GM23338 (cell line): ENCODE data around the gene ERMP1. TPM values are rescaled to one million over a fixed set of nuclear protein-coding genes. Genes with fewer than 3 reads are reported as not detected.
"Not testable (repeated sequence)": the region's sequence is repeated elsewhere in the genome, so short reads cannot be mapped to it uniquely, and the experiment has no call there.

Source experiments
- ATAC-seq: fragments of 200-7000 bp; cut with Tn5 transposase; 3 replicates; pipeline ENCODE4 v1.9.1; 2020
- DNase-seq: peaks from one replicate; pipeline ENCODE4 v3.0.0-alpha.2; 2015; ENCODE audit warnings: low spot score
- H2AFZ ChIP-seq: fragments of 200-600 bp; sonication (generic); 2 replicates; pipeline ENCODE4 v1.8.0; 2016; ENCODE audit warnings: antibody characterized with exemption, mild to moderate bottlenecking, moderate library complexity
- H3F3A ChIP-seq: fragments of 200-600 bp; sonication (generic); replicated peaks from 2 replicates; pipeline ENCODE4 v1.8.0; 2017; ENCODE audit warnings: antibody characterized with exemption, mixed run types, low read depth
- H3K27ac ChIP-seq: fragments of 200-600 bp; sonication (generic); 2 replicates; pipeline ENCODE4 v1.6.1; 2016; ENCODE audit warnings: low read depth
- H3K27me3 ChIP-seq: fragments of 200-600 bp; sonication (generic); 2 replicates; pipeline ENCODE4 v1.8.0; 2016; ENCODE audit warnings: mild to moderate bottlenecking, mixed run types, moderate library complexity; ENCODE audit not compliant: insufficient read depth
- H3K36me3 ChIP-seq: fragments of 200-600 bp; sonication (generic); 2 replicates; pipeline ENCODE4 v1.8.0; 2016; ENCODE audit warnings: mild to moderate bottlenecking; ENCODE audit not compliant: insufficient read depth
- H3K4me1 ChIP-seq: fragments of 200-600 bp; sonication (generic); 2 replicates; pipeline ENCODE4 v1.8.0; 2016; ENCODE audit warnings: mild to moderate bottlenecking, moderate library complexity; ENCODE audit not compliant: insufficient read depth
- H3K4me2 ChIP-seq: fragments of 200-600 bp; sonication (generic); 2 replicates; pipeline ENCODE4 v1.7.1; 2017; ENCODE audit warnings: mixed run types
- H3K4me3 ChIP-seq: fragments of 200-600 bp; sonication (generic); 2 replicates; pipeline ENCODE4 v1.6.1; 2016; ENCODE audit warnings: mixed run types
- H3K79me2 ChIP-seq: fragments of 200-600 bp; sonication (generic); replicated peaks from 2 replicates; pipeline ENCODE4 v1.8.0; 2017; ENCODE audit warnings: mild to moderate bottlenecking; ENCODE audit not compliant: insufficient read depth
- H3K9me2 ChIP-seq: fragments of 200-600 bp; sonication (generic); 2 replicates; pipeline ENCODE4 v1.8.0; 2017; ENCODE audit not compliant: insufficient read depth
- H4K20me1 ChIP-seq: fragments of 200-600 bp; sonication (generic); replicated peaks from 2 replicates; pipeline ENCODE4 v1.8.0; 2017; ENCODE audit warnings: mild to moderate bottlenecking; ENCODE audit not compliant: insufficient read depth
- H3K27ac Mint-ChIP-seq: 2 replicates; pipeline ENCODE4 v1.8.0; 2020; ENCODE audit warnings: inconsistent platforms, mild to moderate bottlenecking, moderate library complexity, mixed read lengths
- H3K27me3 Mint-ChIP-seq: 3 replicates; pipeline ENCODE4 v1.8.0; 2022; ENCODE audit warnings: low read depth, mild to moderate bottlenecking, moderate library complexity, mixed read lengths, inconsistent platforms; ENCODE audit not compliant: insufficient read depth, poor library complexity
- H3K36me3 Mint-ChIP-seq: 3 replicates; pipeline ENCODE4 v1.8.0; 2021; ENCODE audit warnings: low read depth, mild to moderate bottlenecking, inconsistent platforms, moderate library complexity, mixed read lengths
- H3K4me1 Mint-ChIP-seq: 3 replicates; pipeline ENCODE4 v1.8.0; 2020; ENCODE audit warnings: mild to moderate bottlenecking, inconsistent platforms, mixed read lengths
- H3K4me3 Mint-ChIP-seq: 3 replicates; pipeline ENCODE4 v1.8.0; 2021; ENCODE audit warnings: moderate library complexity, mild to moderate bottlenecking, inconsistent platforms, mixed read lengths
- H3K9me3 Mint-ChIP-seq: 3 replicates; pipeline ENCODE4 v1.8.0; 2020; ENCODE audit warnings: moderate library complexity, mild to moderate bottlenecking, inconsistent platforms, mixed read lengths
- CREB1 ChIP-seq: fragments of 250-450 bp; sonication (Bioruptor Pico); IDR thresholded peaks from 2 replicates; pipeline ENCODE4 v1.5.0; 2020; ENCODE audit warnings: low read depth, mild to moderate bottlenecking, moderate library complexity
- CTCF ChIP-seq, 2 experiments: fragments of 200-600 bp in 1 of 2; sonication (generic) in 1 of 2; conservative IDR thresholded peaks; 2 replicates each; pipeline versions ENCODE4 v1.5.1 to v1.6.1; 2016 to 2017; ENCODE audit warnings: antibody characterized with exemption in 2 of 2, low read depth in 2 of 2, mild to moderate bottlenecking in 2 of 2, moderate library complexity in 1 of 2
- ETS1 ChIP-seq: IDR thresholded peaks from 2 replicates; pipeline ENCODE4 v1.6.1; 2016; ENCODE audit warnings: antibody characterized with exemption
- EZH2 ChIP-seq: fragments of 200-600 bp; sonication (generic); IDR thresholded peaks from one replicate; pipeline ENCODE4 v1.8.0; 2017; ENCODE audit warnings: antibody characterized with exemption, mild to moderate bottlenecking, low read depth; ENCODE audit not compliant: unreplicated experiment
- EZH2phosphoT487 ChIP-seq: fragments of 200-600 bp; sonication (generic); IDR thresholded peaks from one replicate; pipeline ENCODE4 v1.8.1; 2018; ENCODE audit warnings: antibody characterized with exemption; ENCODE audit not compliant: unreplicated experiment
- JUNB ChIP-seq: IDR thresholded peaks from one replicate; pipeline ENCODE4 v1.6.1; 2016; ENCODE audit warnings: antibody characterized with exemption; ENCODE audit not compliant: unreplicated experiment
- NANOG ChIP-seq: IDR thresholded peaks from 2 replicates; pipeline ENCODE4 v1.6.1; 2016; ENCODE audit warnings: antibody characterized with exemption, borderline replicate concordance
- POLR2AphosphoS5 ChIP-seq: IDR thresholded peaks from 2 replicates; pipeline ENCODE4 v1.6.1; 2016; ENCODE audit warnings: antibody characterized with exemption, low read depth
- STAT1 ChIP-seq: IDR thresholded peaks from one replicate; pipeline ENCODE4 v1.6.1; 2016; ENCODE audit warnings: antibody characterized with exemption; ENCODE audit not compliant: unreplicated experiment
- ZNF114 ChIP-seq: fragments of 250-450 bp; sonication (Bioruptor Pico); IDR thresholded peaks from 2 replicates; pipeline ENCODE4 v1.5.0; 2020; ENCODE audit warnings: mild to moderate bottlenecking, moderate library complexity
- ZNF331 ChIP-seq: fragments of 250-450 bp; sonication (Bioruptor Pico); IDR thresholded peaks from 2 replicates; pipeline ENCODE4 v1.5.0; 2020; ENCODE audit warnings: low read depth, mild to moderate bottlenecking, moderate library complexity
- polyA plus RNA-seq: library from polyadenylated mRNA; unstranded; fragments of >200 nt; fragmentation: Nextera tagmentation; extraction: Ambion mirVana; gene quantifications from 2 replicates; pipeline ENCODE4 v1.2.1, GENCODE V29; 2016
- total RNA-seq: library from RNA; depleted of rRNA; stranded (reverse); fragments of >200 nt; shearing (Covaris generic); gene quantifications from 2 replicates; pipeline ENCODE4 v1.2.3, GENCODE V29; 2014

Gene ERMP1
- total and polyA plus RNA-seq, 2 experiments from 2014 or later, result 5.3 to 23.4 TPM

GRCh38 chr9:5783982-5784381, 48.9 kb downstream of the ERMP1 start (continued):
- TF ChIP-seq POLR2AphosphoS5 (no peak), CREB1 (CRISPR knock-in tag) (no peak), ZNF114 (CRISPR knock-in tag) (no peak), EZH2phosphoT487 (no peak), CTCF (conservative IDR thresholded peaks at IDR 0.05; ENCODE audit: low read depth in 2 of 2) (no peak), NANOG (no peak), STAT1 (no peak), ZNF331 (CRISPR knock-in tag) (no peak), EZH2 (no peak), ETS1 (no peak), JUNB (no peak)

GRCh38 chr9:5783420-5783819, 49.5 kb downstream of the ERMP1 start:
- not testable (repeated sequence) for H3K4me1 Mint-ChIP-seq, ATAC-seq, H3K27me3 ChIP-seq, H3K79me2 ChIP-seq, H3K27ac ChIP-seq, DNase-seq, H3K4me2 ChIP-seq, H3K4me3 Mint-ChIP-seq, H2AFZ ChIP-seq, H3F3A ChIP-seq, H4K20me1 ChIP-seq, H3K4me1 ChIP-seq, H3K4me3 ChIP-seq, H3K27ac Mint-ChIP-seq, H3K9me2 ChIP-seq
- Mint-ChIP-seq H3K36me3 (peaks cover 64% of the 10 kb centered on the region), H3K27me3 (peaks cover 10% of the 10 kb centered on the region), H3K9me3 (peaks cover 56% of the 10 kb centered on the region)
- H3K36me3 ChIP-seq, result peaks cover 24% of the 10 kb centered on the region

GRCh38 chr9:5779705-5780218, 53.2 kb downstream of the ERMP1 start:
- H3K27me3 ChIP-seq, H3K9me2 ChIP-seq, H4K20me1 ChIP-seq, H3K4me3 ChIP-seq, H2AFZ ChIP-seq, H3F3A ChIP-seq, H3K4me3 Mint-ChIP-seq, H3K27ac ChIP-seq, H3K79me2 ChIP-seq, ATAC-seq, H3K4me2 ChIP-seq, H3K27ac Mint-ChIP-seq: not testable (repeated sequence)
- peaks cover 63% of the 10 kb centered on the region for H3K9me3 Mint-ChIP-seq
- peaks cover 16% of the 10 kb centered on the region for H3K4me1 ChIP-seq
- DNase-seq, result peak; percentile 23
- H3K36me3 Mint-ChIP-seq, result peaks cover 76% of the 10 kb centered on the region
- peaks cover 10% of the 10 kb centered on the region for H3K27me3 Mint-ChIP-seq
- H3K4me1 Mint-ChIP-seq, result peaks cover 13% of the 10 kb centered on the region
- H3K36me3 ChIP-seq, result peaks cover 28% of the 10 kb centered on the region
